ENCODE data around the gene SRRM4.

The SRRM4 gene

DNA sequence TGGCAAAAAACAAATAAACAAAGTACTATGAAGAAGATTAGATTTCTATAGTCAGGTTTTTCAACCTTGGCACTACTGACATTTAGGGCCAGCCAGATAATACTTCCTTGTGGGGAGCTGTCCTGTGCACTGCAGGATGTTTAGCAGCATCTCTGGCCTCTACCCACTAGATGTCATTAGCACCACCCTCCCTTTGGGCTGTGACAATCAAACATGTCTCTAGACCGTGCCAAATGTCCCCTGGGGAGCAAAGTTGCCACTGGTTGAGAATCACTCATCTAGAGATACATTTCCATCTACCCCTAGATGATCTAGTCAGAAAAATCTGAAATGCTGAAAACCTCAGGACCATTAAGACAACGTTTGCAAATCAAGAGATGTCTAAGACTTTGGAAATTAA lies 29.9 kb downstream of the SRRM4 start:
- in situ Hi-C loops (cut with HindIII; ENCODE audit: low pct_ligation_motif_present, low sequenced_read_pairs): no loop called here
- Histone ChIP-seq H3K27ac (no peak overlapping the region), H3K36me3 (replicated peaks) (no peaks in the 10 kb centered on the region), H3K27me3 (replicated peaks) (no peaks in the 10 kb centered on the region), H3K4me3 (ENCODE audit: low read depth, low read length) (no peak overlapping the region)
- no peak for DNase-seq
- TF ChIP-seq, protein P1, sequence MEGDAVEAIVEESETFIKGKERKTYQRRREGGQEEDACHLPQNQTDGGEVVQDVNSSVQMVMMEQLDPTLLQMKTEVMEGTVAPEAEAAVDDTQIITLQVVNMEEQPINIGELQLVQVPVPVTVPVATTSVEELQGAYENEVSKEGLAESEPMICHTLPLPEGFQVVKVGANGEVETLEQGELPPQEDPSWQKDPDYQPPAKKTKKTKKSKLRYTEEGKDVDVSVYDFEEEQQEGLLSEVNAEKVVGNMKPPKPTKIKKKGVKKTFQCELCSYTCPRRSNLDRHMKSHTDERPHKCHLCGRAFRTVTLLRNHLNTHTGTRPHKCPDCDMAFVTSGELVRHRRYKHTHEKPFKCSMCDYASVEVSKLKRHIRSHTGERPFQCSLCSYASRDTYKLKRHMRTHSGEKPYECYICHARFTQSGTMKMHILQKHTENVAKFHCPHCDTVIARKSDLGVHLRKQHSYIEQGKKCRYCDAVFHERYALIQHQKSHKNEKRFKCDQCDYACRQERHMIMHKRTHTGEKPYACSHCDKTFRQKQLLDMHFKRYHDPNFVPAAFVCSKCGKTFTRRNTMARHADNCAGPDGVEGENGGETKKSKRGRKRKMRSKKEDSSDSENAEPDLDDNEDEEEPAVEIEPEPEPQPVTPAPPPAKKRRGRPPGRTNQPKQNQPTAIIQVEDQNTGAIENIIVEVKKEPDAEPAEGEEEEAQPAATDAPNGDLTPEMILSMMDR (IDR thresholded peaks at IDR 0.05; ENCODE audit: low read depth, low read length, missing control alignments): no peak

DNA sequence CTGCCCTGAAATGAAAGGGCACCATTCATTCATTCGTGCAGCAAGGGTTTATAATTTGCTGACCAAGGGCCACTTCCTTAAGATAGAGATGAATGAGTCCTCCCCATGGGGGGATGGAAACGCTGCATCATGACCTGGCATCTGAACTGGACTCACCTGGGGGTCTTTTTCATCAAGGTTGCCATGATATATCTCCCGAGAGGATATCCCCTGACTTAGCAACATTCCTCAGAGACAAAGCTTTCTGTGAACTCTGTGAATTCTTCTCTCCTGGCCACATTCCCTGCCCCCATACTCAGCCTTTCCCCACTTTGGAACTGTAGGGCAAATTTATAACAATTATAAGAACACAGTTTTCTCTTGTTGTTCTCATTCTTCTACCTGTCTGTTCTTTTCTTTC lies 30.8 kb downstream of the SRRM4 start:
- H3K27ac ChIP-seq: no peak overlapping the region
- no peak for DNase-seq
- H3K4me3 ChIP-seq (ENCODE audit: low read depth, low read length): no peak overlapping the region
- in situ Hi-C loops (cut with HindIII; ENCODE audit: low pct_ligation_motif_present, low sequenced_read_pairs): no loop called here
- no peaks in the 10 kb centered on the region for H3K36me3 ChIP-seq (replicated peaks)
- H3K27me3 ChIP-seq (replicated peaks): no peaks in the 10 kb centered on the region
- TF ChIP-seq, protein P1 (IDR thresholded peaks at IDR 0.05; ENCODE audit: low read depth, low read length, missing control alignments): no peak

DNA sequence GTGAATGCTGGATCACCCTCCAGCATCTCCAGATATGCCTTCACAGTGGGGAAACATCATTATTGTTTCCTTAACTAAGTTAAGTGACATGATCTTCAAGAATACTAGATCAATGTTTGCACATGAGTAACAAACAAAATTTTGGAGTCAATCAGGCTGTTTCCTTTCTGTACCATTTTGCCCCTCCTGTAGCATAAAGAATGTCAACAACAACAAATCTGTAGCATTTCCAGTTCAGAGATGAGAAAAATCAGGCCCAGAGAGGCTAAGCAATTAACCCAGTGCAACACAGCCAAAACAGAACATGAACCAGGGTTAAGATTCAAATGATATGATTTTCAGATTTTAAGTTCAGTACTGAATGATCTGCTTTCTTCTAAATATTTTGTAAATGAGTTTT lies 31.7 kb downstream of the SRRM4 start:
- no peak overlapping the region for H3K27ac ChIP-seq
- in situ Hi-C loops (cut with HindIII; ENCODE audit: low pct_ligation_motif_present, low sequenced_read_pairs): no loop called here
- H3K27me3 ChIP-seq (replicated peaks): no peaks in the 10 kb centered on the region
- TF ChIP-seq, protein P1 (IDR thresholded peaks at IDR 0.05; ENCODE audit: low read depth, low read length, missing control alignments): no peak
- no peaks in the 10 kb centered on the region for H3K36me3 ChIP-seq (replicated peaks)
- no peak overlapping the region for H3K4me3 ChIP-seq (ENCODE audit: low read depth, low read length)
- DNase-seq: no peak

DNA sequence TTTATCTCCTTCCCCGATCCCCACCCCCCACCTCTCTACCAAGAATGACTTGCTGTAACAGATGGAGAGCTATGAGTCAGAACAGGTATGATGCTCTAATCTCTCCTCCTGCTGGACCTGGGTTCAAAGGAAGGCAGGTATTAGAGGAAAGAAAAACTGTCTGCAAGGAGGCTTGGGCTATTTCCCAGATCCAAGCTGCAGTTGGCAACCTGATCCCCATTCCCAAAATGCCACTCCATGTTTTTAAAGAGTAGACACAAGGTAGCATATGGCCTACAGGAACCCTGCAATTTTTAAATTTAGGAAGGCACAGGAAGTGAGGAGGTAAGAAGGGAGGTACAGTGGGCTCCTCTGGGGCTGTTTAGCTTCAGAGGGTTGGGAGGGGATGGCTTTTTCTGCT lies 33.0 kb downstream of the SRRM4 start:
- TF ChIP-seq, protein P1 (IDR thresholded peaks at IDR 0.05; ENCODE audit: low read depth, low read length, missing control alignments): no peak
- Histone ChIP-seq H3K4me3 (ENCODE audit: low read depth, low read length) (no peak overlapping the region), H3K36me3 (replicated peaks) (no peaks in the 10 kb centered on the region), H3K27me3 (replicated peaks) (no peaks in the 10 kb centered on the region), H3K27ac (no peak overlapping the region)
- in situ Hi-C loops (cut with HindIII; ENCODE audit: low pct_ligation_motif_present, low sequenced_read_pairs): no loop called here
- DNase-seq: no peak

DNA sequence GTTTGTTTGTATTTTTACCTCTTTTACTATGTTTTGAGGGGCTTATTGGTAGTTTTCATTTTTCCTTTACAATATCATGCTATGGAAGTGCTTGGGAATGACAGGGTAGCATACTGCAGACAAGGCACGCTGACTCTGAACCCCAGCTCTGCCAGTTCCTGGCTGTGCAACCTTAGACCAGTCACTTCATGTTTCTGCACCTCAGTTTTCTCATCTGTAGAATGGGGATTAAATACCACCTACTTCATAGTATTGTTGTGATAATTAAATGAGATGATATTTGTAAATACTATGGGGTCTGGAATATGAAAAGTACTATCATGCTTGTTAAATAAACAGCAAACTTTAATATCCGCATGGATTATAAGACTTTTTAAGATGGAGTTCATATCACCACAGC lies 35.4 kb downstream of the SRRM4 start:
- H3K36me3 ChIP-seq (replicated peaks): no peaks in the 10 kb centered on the region
- no peak for DNase-seq
- H3K27me3 ChIP-seq (replicated peaks): no peaks in the 10 kb centered on the region
- in situ Hi-C loops (cut with HindIII; ENCODE audit: low pct_ligation_motif_present, low sequenced_read_pairs): no loop called here
- H3K4me3 ChIP-seq (ENCODE audit: low read depth, low read length): no peak overlapping the region
- H3K27ac ChIP-seq: no peak overlapping the region
- TF ChIP-seq, protein P1 (IDR thresholded peaks at IDR 0.05; ENCODE audit: low read depth, low read length, missing control alignments): no peak

DNA sequence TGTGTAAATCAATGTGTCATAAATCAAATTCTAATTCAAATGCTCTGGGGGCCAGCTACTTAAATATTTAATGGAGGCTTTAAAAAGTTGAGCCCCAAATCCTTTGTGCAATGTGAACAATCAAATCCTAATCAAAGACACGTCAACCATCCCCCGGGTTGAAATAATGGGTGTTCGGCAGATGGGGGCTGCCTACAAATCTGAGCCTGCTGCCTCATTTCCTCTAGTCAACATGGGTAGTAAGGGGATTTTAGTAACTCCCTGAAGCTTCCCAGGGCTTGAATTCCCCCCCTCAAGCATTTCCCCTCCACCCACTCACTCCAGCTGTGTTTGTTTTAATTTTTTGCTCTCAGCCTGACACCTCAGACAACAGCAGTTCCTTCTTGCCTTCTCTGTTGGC lies 37.8 kb downstream of the SRRM4 start:
- Histone ChIP-seq H3K27ac (no peak overlapping the region), H3K36me3 (replicated peaks) (no peaks in the 10 kb centered on the region), H3K4me3 (ENCODE audit: low read depth, low read length) (no peak overlapping the region), H3K27me3 (replicated peaks) (no peaks in the 10 kb centered on the region)
- in situ Hi-C loops (cut with HindIII; ENCODE audit: low pct_ligation_motif_present, low sequenced_read_pairs): no loop called here
- TF ChIP-seq, protein P1 (IDR thresholded peaks at IDR 0.05; ENCODE audit: low read depth, low read length, missing control alignments): no peak
- no peak for DNase-seq
